CD4-positive, alpha-beta T cell treated with Interleukin-4 for 1 hour (primary cell): ENCODE measurements around the gene KRTCAP2.
"Not testable (repeated sequence)": the region's sequence is repeated elsewhere in the genome, so short reads cannot be mapped to it uniquely, and the experiment has no call there.

Source experiments
- DNase-seq, 2 donors: peaks; one replicate each; pipeline ENCODE4 v3.0.0-alpha.2; 2020 to 2022

The KRTCAP2 gene

GRCh38 chr1:155181371-155182051 lies 8.4 kb upstream of the KRTCAP2 start:
- no peak for DNase-seq

- DNase-seq: no peak
Observed at GRCh38 chr1:155179112-155180031, 6.3 kb upstream of the KRTCAP2 start.

DNA sequence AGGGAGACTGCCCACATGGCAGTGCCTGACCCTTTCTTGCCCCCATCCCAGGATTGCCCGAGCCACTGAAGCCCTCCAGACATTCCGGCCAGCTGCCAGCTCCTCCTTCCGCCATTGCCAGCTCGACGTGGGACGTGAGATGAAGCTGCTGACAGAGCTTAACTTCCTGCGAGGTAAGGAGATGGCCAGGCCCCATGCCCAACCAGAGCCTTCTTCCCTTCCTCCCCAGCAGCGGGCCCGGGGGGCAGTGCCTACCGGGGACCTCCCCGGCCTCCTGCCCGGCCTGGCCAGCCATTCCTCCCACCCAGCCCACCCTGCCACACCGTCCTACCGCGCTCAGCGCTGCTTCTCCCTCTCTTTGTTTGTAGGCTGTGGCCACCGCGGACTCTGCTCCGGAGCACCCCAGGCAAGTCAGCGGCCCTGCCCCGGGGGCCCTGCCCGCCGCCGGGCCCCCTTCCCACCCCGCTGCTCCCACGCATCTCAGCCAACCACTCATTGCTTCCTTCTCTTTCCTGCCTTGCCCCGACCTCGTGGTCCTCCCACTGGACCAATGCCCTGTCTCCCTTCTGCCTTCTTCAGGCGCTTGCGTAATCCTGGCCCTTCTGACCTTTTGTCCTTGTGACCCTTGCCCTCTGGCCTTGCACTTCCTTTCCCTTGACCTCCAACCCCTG lies 5.5 kb upstream of the KRTCAP2 start:
- peak in 1 of 2 donors; percentile 36 for DNase-seq

- DNase-seq: peak in 1 of 2 donors; percentile 9
Observed at GRCh38 chr1:155177918-155178281, 4.8 kb upstream of the KRTCAP2 start.

GRCh38 chr1:155177192-155177917 lies 4.3 kb upstream of the KRTCAP2 start:
- DNase-seq: peak in 1 of 2 donors; percentile 2

- DNase-seq: peak; percentile 85 to 86
Observed at GRCh38 chr1:155176544-155177071, 3.5 kb upstream of the KRTCAP2 start.

DNA sequence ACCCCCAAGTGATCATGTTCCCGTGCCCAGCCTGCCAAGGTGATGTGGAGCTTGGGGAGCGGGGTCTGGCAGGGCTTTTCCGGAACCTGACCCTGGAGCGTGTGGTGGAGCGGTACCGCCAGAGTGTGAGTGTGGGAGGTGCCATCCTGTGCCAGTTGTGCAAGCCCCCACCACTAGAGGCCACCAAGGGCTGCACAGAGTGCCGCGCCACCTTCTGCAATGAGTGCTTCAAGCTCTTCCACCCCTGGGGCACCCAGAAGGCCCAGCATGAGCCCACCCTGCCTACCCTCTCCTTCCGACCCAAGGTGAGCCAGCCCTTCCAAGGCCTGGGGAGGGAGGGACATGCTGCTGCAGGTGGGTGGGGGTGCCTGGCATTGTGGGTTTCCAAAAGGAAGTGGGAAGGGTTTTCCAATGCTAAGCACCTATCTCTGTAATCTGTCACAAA lies 2.8 kb upstream of the KRTCAP2 start:
- peak; percentile 25 to 33 for DNase-seq

DNA sequence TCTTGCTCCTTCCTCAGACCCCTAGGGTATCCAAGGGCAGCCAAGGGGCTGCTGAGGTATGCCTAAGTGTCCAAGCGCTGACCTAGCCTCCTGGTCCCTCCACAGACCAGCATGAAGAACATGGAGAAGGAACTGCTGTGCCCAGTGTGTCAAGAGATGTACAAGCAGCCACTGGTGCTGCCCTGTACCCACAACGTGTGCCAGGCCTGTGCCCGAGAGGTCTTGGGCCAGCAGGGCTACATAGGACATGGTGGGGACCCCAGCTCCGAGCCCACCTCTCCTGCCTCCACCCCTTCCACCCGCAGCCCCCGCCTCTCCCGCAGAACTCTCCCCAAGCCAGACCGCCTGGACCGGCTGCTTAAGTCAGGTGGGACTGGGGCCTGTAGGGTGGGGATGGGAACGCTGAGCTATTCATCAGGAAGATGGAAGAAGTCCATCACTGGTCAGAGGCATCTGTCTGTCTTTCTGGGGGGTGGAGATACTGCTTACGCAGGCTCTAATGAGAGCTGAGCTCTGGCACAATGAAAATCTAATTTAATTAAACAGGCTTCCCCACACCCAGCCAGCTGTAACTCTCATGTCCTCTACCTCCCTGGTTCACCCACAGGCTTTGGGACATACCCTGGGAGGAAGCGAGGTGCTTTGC lies 2.3 kb upstream of the KRTCAP2 start:
- DNase-seq: peak in 1 of 2 donors; percentile 10

- peak; percentile 65 to 73 for DNase-seq
Observed at GRCh38 chr1:155174324-155175280, 1.5 kb upstream of the KRTCAP2 start.

GRCh38 chr1:155173478-155174323 lies 597 bp upstream of the KRTCAP2 start, which contains the start of gene TRIM46:
Gene TRIM46, plus strand, starts transcription at chr1:155173849. Its CDS starts 118 bp downstream, at chr1:155173967.
- peak; percentile 66 to 76 for DNase-seq

- DNase-seq: peak in 1 of 2 donors; percentile 6
Observed at GRCh38 chr1:155171836-155172731, 1.0 kb downstream of the KRTCAP2 start.

GRCh38 chr1:155170806-155171205 lies 2.3 kb downstream of the KRTCAP2 start:
- DNase-seq: peak in 1 of 2 donors; percentile 9

DNA sequence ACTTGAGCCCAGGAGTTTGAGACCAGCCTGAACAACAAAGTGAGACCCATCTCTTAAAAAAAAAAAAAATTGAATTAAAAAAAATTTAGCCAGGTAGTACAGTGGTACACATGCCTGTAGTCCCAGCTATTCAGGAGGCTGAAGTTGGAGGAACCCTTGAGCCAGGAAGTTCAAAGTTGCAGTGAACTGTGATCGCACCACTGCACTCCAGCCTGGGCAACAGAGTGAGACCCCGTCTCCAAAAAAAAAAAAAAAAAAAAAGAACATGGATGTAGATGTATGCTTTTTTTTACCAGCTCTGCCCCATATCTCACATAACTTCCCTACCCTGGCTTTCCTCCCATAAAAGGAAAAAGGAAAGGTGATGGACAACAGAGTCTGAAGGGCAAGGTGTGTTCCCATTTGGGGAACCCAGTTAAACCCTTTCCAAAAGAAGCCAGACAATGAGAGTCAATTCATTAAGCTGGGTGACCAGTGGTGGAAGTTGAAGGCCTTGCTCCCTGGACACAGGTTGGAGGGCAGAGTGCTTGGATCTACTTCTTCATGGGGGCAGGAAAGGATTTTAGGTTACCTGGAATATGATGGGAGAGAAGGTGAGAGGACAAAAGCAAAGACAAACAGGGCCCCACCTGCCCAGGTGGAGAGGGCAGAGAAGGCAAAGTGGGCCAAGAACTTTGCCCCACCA lies 2.9 kb downstream of the KRTCAP2 start:
- no peak for DNase-seq

DNA sequence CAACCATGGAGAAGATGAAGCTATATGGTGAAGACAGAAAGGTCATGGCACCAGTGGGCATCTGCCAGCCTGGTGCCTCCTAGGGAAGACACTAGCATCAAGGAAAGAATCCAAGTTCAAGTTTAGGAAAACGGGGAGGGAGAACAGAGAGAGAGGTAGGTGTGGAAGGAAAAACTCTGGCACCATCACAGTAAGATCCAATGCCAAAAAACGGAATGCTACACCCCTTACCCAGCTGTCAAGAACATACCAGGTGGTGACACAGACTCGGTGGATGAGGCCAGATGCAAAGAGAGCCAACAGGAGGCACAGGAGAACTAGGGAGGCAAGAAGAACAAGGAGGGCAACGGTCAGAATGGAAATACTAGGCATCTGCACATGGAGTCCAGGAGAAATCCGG lies 3.6 kb downstream of the KRTCAP2 start:
- DNase-seq: no peak

DNA sequence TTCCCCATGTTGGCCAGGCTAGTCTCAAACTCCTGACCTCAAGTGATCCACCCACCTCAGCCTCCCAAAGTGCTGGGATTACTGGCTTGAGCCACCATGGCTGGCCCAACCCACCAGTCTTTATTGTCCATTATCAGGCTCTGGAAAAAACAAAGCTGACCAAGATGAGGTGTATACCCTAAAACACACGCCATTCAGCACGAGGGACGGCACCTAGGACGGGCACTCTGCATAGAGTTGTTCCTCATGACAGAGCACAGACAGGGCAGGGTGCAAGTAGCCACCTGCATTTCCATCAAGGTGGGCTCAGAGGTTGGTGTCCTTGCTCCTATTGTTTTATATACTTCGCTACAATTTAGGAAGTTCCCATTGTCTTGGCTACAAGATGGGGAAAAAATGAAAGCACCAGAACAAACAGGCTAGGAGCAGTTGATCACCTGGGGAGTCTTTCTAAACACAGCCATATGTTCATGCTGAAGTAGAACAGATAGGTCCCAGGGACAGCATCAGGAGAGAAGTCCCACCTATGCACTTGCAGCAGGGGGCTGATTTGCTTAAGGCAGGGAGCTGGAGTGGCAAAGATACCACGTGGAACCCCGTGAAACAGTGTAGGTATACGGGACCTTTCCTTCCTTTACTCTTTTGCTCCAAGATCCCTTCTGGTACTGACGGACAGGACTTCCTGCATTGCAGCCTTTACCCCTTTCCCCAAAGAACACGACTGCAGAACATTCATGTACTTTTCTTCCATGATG lies 4.5 kb downstream of the KRTCAP2 start:
- DNase-seq: peak in 1 of 2 donors; percentile 4

DNA sequence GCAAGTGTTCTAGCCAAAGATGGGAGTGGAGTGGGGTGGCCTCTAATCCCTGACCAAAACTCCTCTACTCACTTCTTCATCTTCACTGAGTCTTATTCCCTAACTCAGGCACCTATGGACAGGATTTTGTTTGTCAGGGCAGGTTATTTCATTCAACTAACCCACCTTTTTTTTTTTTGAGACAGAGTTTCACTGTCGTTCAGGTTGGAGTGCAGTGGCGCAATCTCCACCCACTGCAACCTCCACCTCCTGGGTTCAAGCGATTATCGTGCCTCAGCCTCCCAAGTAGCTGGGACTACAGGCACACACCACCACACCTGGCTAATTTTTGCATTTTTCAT lies 5.0 kb downstream of the KRTCAP2 start:
- not testable (repeated sequence) for DNase-seq
